Femur (tissue), 1 donor: ENCODE data around the gene CNTNAP2.
"Not testable (repeated sequence)": the region's sequence is repeated elsewhere in the genome, so short reads cannot be mapped to it uniquely, and the experiment has no call there.

ENCODE experiments used
- DNase-seq: peaks from one replicate; pipeline ENCODE4 v3.0.0-alpha.2; 2017

CNTNAP2 gene

DNA sequence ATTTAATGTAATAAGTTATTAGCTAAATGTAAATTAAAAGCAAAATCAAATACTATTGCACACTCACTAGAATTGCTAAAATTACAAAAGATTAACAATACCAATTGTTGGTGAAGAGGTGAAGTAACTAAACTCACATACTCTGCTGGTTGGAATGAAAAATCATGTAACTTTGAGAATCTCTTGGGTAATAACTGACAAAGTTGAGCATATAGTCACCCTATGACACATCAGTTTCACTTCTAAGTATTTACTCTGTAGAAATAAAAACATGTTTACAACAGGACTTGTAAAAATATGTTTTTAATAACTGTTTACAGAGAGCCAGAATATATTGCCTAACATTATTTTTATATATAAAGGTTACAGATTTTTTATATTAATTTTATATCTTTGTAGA lies 33.6 kb downstream of the CNTNAP2 start:
- no peak for DNase-seq

DNA sequence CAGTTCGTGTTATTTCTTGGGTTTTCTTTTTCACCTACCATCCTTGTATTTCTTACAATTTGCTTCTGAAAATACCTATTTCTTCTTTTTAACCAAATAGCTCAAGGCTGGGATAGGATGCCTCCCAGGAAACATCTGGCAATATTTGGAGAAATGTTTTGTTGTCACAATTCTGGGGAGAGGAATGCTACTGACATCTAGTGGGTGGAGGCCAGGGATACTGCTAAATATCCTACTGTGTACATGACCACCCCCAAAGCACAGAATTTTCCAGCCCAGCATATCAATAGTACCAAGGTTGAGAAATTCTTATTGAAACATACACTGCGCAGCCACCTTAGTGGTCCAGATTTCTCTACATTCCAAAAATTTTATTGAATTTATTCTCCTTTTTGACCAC lies 55.5 kb downstream of the CNTNAP2 start:
- DNase-seq = no peak

DNA sequence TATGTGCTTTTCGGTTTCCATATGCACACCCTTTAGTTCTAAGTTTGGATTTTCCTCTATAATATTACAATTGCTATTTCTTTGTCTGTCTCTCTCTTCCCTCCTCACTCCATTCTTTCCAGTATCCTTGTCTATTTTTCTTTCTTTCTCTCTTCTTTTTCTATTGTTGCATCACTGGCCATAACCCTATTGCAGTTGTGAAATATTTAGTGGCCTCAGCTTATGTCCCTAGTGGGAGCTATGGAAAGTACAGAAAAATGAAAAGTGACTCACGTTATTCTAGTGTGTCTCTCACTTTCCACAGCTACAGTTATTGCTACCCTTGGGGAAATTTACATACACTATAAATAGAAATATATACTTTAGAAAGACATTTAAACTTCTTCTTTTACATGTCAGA lies 59.1 kb downstream of the CNTNAP2 start:
- DNase-seq = no peak

GRCh38 chr7:146176860-146177259 lies 60.3 kb downstream of the CNTNAP2 start:
- DNase-seq = no peak

DNA sequence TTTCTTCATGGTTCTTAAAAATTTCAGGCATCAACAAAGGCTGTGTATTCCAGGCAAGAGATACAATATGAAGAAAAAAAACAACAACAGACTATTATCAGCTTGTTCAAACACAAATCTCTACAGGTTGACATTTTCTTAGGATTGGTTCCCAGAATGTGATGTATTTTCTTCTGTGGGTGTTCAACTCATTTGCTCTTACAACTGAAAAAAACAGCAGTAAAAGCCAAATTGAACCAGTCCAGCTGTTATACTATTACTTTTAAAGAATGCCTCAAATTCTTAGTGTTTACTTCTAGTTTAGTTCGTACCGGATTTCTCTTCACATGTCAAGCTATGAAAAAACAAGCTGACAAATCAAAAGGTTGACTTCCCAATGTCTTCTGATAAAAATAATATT lies 60.7 kb downstream of the CNTNAP2 start:
- DNase-seq = no peak

- DNase-seq = no peak
These were observed 69.2 kb downstream of the CNTNAP2 start for GRCh38 chr7:146185844-146186243.

DNA sequence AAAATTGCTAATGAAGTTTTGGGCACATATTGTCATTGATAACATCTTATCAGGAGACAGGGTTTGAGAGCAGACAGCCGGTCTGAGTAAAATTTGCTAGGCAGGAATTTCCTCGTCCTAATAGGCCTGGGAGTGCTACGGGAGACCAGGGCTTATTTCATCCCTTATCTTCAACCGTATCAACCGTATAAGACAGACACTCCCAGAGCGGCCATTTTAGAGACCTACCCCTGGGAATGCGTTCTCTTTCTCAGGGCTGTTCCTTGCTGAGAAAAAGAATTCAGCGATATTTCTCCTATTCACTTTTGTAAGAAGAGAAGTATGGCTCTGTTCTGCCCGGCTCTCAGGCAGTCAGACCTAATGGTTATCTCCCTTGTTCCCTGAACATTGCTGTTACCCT lies 74.8 kb downstream of the CNTNAP2 start:
- DNase-seq = not testable (repeated sequence)

DNA sequence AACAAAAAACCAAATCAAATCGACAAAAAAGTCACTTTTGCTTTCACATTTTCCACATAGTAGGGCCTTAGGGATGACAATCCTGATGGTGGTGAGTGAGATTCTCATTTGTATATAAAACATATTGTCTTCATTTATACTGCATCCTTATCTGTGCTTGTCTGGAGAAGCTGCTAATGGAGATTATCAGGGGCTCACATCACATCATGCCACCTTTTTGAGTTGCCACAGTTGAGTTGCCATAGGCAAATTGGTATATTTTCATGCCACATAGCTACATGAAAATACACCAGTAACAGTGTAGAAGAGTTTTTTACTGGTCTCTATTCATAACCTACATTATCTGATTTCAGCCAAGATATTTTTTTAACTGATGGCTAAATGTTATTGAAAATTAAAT lies 85.3 kb downstream of the CNTNAP2 start:
- DNase-seq = no peak

GRCh38 chr7:146206270-146206669 lies 89.7 kb downstream of the CNTNAP2 start:
- no peak for DNase-seq

DNA sequence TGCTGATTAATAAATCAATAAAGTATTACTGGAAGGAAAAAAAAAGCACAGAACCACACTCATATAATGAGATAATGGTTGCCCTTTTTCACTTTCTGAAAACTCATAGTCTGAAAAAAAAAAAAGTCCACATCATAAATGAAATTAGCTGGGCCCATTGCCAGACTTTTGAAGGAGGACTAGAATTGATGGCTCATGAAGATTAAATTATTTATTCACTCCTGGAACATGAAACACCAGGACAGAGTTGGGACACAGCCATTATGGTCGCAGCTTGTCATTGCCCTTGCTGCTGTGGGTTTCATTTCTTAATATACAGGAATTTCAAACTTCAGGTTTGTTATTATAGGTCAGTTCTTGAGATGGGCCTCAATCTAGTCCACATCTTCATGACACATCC lies 91.9 kb downstream of the CNTNAP2 start:
- DNase-seq = no peak

DNA sequence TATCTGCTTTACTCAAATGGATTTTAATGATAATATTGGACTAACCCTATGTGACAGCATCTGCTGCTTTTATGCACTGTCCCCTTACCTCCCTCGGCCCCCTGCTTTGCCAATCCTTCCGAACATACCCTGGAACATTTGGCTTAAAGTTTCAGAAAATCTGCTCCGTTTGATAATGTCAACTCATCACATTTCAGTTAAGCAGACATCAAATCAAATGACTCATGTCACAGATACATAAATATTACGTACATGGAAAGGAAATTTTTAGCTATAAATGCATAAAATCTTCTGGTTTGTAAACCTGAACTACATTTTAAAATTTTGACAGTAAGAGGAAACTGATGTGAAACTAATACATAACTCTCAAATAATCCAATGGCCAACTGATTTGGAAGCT lies 98.2 kb downstream of the CNTNAP2 start:
- DNase-seq = no peak

GRCh38 chr7:146216396-146217041 lies 99.9 kb downstream of the CNTNAP2 start:
- DNase-seq = no peak

- no peak for DNase-seq
These were observed 107.2 kb downstream of the CNTNAP2 start for GRCh38 chr7:146223851-146224250.

DNA sequence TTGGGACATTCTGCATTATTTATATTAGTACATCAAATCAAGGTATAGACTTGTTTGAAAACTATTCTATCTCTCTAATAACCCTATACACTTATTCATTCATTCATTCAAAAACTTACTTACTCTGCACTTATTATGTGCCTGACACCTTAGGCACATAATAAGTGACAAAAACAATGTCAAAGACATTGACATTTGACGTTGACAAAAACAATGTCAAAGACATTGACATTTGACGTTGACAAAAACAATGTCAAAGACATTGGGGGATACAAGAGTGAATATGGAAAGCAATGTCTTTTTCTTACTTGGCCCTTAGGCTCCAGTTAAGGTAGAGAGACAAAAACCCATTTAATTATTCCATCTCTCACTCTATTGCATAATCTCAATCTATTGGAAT lies 116.0 kb downstream of the CNTNAP2 start:
- no peak for DNase-seq

- DNase-seq = no peak
These were observed 118.6 kb downstream of the CNTNAP2 start for GRCh38 chr7:146235195-146235594.

DNA sequence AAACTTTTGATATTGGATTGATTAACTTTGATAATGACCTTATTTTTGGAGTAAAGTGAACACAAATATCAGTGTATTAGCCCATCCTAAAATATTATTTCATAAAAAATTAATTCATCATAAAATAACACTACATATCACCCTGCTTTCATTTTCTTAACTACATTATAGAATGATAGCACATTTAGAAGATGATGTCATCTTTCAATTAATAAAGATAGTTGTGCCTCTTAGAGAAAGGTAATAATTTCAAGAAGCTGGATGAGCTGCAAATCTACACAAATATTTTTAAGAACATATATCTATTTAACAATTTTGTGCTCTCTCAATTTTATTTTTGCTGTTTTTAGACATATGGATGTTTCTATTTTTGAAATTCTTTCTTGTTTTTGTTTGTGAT lies 126.1 kb downstream of the CNTNAP2 start:
- DNase-seq = no peak

DNA sequence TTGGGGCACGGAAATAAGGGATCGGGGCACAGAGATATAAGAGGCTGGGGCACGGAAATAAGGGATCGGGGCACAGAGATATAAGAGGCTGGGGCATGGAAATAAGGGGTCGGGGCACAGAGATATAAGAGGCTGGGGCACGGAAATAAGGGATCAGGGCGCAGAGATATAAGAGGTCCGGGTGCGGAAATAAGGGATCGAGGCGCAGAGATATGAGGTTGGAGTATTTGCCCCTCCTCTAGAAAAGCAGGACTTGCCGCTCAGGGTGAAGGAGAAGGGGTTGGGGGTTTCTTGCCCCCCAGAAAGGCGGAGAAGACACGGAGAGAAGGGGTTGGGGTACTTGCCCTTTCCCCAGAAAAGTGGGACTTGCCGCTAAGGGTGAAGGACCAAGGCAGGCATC lies 131.4 kb downstream of the CNTNAP2 start:
- not testable (repeated sequence) for DNase-seq

- DNase-seq = not testable (repeated sequence)
These were observed 132.1 kb downstream of the CNTNAP2 start for GRCh38 chr7:146248744-146249143.

- no peak for DNase-seq
These were observed 132.7 kb downstream of the CNTNAP2 start for GRCh38 chr7:146249272-146249671.

- no peak for DNase-seq
These were observed 139.0 kb downstream of the CNTNAP2 start for GRCh38 chr7:146255609-146256008.

GRCh38 chr7:146262527-146262926 lies 145.9 kb downstream of the CNTNAP2 start:
- DNase-seq = no peak

DNA sequence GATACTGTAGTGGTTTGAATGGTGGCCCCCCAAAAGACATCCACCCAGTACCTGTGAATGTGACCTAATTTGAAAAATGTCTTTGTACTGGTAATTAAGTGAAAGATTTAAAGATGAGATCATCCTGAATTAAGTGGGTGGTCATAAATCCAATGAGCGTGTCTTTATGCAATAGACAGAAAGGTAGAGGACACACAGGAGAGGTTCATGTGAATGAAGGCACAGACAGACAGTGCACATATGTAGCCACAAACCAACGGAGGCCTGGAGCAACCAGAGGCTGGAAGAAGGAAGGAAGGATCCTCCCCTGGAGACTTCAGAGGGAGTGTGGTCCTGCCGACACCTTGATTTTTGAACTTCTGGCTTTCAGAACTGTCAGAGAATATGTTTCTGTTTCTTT lies 160.3 kb downstream of the CNTNAP2 start:
- no peak for DNase-seq

- DNase-seq = no peak
These were observed 168.8 kb downstream of the CNTNAP2 start for GRCh38 chr7:146285418-146285817.

- no peak for DNase-seq
These were observed 174.1 kb downstream of the CNTNAP2 start for GRCh38 chr7:146290746-146291145.

GRCh38 chr7:146291900-146292299 lies 175.3 kb downstream of the CNTNAP2 start:
- no peak for DNase-seq

DNA sequence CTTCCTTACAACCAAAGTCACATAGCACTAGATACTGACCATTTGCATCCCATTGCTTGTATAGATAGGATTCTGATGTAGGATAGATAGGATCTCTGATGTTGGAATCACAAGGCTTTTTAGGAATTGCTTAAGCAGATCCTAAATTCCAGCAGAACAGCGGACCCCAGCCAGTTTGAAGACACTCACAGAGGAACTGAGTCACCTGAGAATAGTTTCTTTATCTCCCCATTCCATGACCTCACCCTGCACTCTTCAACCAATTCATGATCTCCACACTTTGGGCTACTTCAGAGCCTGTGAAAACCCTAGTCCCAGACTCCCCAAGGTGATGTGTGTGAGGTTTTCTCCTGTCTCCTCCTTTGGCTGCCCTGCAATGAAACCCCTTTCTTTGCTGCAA lies 179.4 kb downstream of the CNTNAP2 start:
- DNase-seq = no peak
